Right renal cortex interstitium (tissue), 3 donors: ENCODE measurements around the gene SET. TPM values are rescaled to one million over a fixed set of nuclear protein-coding genes. Genes with fewer than 3 reads are reported as not detected.
A peak's percentile ranks its signal among the peaks of the same experiment; 100 is the strongest.
"Not testable (repeated sequence)": the region's sequence is repeated elsewhere in the genome, so short reads cannot be mapped to it uniquely, and the experiment has no call there.

Experiments
- DNase-seq, 3 donors: peaks; one replicate each; pipeline ENCODE4 v3.0.0-alpha.2; 2013; ENCODE audit warnings: low read depth in 3 of 3, low spot score in 2 of 3
- polyA plus RNA-seq, 3 donors: library from polyadenylated mRNA; unstranded; fragments of 120-200 nt; gene quantifications; one replicate each; pipeline ENCODE4 v1.2.1, GENCODE V29; 2013; ENCODE audit not compliant: insufficient read length in 3 of 3

The SET gene, protein sequence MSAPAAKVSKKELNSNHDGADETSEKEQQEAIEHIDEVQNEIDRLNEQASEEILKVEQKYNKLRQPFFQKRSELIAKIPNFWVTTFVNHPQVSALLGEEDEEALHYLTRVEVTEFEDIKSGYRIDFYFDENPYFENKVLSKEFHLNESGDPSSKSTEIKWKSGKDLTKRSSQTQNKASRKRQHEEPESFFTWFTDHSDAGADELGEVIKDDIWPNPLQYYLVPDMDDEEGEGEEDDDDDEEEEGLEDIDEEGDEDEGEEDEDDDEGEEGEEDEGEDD
- polyA plus RNA-seq, result 100 to 1,000 TPM; 701 to 773 (median 755) TPM

DNA sequence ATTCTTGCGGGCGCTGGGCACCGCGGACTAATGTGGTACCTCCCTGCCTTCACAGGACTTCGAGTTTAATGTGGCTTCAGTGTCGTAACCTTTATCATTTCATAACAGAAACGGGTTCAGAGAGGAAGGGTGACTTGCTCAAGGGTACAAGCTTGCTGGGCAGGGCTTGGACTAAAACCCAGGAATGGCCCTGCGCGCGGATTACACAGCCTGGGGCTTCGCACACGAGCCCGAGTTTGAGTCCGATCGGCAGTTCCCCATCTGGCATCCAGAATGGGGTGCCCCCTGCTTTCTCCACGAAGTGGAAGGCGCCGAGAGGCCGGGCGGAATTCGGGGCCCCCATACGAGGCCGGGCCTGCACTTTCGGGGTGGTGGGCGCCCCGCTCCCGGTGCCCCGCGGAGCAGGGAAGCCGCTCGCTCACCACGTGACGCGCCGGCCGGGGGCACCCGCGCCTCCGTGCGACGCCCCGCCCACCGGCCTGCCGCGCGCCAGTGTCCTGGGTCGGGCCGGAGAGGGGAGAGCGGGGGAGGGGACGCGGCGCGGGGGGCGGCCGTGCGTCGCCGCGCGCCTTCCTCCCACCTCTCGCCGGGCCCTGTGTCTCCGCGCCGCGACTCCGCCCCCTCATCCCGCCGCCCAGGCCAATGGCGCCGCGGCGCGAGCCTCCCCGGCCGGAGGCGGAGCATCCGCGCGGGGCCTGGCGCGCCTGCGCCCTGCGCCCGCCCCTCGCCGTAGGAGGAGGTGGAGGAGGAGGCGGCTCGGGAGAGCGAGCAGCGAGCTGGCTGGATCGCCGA, at the start of gene SET:
TSS of gene SET (plus strand) at position 722 of the 792 bp plus-strand sequence. CDS start 361 bp downstream, outside the sequence.
- peak in 2 of 3 donors; percentile 86 to 90 for DNase-seq

DNA sequence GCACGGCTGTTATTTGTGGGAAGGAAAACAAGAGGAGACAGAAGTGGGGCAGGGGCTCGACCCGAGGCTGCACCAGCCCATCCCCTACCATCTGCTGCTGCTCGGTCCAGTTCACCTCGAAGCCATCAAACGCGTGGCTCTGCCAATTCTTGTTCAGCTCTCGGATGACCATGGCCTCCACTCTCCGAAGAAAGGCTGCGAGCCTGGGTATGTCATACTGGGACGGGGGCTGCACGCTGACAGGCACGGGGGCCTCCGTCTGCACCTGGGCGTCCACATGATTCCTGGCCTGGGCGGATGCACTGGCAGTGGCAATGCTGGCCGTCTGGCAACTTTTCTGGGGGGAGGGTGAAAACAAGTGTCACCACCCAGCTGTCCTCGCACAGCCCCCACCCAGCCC, 48.4 kb upstream of the SET start:
- DNase-seq, result no peak

DNA sequence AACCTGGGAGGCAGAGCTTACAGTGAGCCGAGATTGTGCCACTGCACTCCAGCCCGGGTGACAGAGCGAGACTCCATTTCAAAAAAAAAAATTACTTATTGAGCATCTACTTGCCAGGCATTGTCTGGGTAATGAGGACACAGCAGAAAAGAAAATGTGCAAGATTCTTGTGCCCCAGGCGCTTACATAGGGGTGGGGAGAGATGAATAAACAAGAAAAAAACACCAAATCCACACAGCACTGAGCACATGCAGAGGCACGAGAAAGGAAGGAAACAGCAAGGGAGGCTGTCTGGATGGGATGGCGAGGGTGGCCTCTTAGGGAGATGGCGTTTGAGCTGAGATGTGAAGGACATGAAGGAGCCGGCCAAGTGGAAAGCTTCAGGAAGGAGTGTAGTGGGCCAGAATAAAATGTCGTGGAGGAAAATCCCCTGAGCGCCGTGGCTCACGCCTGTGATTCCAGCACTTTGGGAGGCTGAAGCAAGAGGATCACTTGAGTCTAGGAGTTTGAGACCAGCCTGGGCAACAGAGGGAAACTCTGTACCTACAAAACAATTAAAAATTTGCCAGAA, 46.3 kb upstream of the SET start:
- no peak for DNase-seq

DNA sequence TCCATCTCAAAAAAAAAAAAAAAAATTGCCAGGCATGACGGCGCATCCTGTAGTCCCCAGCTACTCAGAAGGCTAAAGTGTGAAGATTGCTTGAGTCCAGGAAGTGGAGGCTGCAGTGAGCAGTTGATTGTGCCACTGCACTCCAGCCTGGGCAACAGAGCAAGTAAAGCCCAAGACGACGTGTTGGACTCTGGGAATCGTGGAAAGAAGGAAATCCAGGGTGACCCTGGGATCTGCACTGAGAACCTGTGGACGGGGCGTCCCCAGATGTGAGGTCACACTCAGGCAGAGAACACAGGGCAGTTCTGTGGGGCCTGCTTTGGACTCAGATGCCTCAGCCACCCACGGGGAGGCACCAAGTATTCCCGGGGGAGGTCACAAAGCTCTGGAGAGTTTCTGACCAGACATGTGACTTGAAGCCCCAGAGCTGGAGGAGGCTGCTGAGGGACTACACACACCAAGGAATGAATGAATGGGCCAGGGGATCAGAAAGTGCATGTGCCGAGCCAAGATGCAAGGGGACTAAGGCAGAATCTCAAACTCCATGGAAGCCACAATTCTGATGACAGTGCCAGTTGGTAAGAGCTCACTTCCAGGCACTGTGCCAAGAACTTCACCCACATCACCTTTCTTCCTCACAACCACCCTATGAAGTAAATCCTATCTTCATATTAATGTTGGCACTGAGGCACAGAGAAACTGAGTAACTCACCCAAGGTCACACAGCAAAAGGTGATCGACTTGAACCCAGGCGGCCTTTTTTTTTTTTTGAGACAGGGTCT, 45.3 kb upstream of the SET start:
- no peak for DNase-seq

DNA sequence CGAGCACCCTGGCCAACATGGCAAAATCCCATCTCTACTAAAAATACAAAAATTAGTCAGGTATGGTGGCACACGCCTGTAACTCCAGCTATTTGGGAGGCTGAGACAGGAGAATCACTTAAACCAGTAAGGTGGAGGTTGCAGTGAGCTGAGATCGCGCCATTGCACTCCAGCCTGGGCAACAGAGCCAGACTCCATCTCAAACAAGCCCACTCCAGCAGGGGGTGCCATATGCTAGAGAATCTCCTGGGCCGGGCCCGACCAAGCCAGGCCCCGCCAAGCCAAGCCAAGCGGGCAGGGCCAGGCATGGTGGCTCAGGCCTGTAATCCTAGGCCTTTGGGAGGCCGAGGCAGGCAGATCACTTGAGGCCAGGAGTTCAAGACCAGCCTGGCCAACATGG, 40.8 kb upstream of the SET start:
- DNase-seq, result not testable (repeated sequence)

DNA sequence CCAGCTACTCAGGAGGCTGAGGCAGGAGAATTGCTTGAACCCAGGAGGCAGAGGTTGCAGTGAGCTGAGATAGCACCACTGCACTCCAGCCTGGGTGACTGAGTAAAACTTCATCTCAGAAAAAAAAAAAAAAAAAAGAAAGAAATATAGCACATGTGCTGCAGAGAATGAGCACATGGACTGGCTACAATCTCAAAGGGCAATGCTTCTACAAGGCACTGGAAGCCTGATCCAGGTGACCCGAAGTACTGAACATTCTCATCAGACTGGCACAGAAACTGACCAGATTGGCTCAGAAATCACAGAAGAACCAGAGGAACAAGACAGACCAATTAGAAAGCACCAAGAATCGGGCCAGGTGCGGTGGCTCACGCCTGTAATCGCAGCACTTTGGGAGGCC, 37.2 kb upstream of the SET start:
- DNase-seq, result no peak

DNA sequence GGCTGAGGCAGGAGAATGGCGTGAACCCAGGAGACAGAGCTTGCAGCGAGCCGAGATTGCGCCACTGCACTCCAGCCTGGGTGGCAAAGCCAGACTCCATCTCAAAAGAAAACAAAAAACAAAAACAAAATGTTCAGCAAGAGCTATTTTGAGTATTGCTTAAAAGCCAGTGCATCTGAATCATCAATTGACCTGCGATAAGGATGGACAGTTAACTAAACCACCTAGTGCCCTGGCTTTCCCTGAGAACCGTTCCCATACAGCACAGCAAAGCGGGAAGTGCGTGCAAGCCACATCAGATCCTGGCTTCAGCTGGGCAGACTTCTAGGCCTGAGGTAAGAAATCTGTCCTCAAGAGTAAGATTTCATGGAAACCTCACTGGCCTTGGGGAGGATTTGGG, 35.1 kb upstream of the SET start:
- no peak for DNase-seq

DNA sequence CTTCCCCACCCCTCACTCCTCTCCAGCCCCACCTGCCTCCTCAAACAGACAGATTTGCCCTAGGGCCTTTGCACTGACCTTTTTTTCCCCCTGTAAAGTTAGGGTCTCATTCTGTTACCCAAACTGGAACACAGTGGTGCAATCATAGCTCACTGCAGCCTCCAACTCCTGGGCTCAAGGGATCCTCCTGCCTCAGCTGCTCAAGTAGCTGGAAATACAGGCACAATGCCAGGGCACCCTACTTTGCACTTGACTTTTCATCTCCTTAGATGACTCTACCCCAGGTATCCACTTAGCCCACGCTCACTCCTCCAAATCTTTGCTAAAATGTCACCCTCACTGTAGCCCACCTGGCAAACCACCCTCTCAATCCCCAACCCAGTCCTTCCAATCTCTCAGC, 34.5 kb upstream of the SET start:
- DNase-seq, result no peak

DNA sequence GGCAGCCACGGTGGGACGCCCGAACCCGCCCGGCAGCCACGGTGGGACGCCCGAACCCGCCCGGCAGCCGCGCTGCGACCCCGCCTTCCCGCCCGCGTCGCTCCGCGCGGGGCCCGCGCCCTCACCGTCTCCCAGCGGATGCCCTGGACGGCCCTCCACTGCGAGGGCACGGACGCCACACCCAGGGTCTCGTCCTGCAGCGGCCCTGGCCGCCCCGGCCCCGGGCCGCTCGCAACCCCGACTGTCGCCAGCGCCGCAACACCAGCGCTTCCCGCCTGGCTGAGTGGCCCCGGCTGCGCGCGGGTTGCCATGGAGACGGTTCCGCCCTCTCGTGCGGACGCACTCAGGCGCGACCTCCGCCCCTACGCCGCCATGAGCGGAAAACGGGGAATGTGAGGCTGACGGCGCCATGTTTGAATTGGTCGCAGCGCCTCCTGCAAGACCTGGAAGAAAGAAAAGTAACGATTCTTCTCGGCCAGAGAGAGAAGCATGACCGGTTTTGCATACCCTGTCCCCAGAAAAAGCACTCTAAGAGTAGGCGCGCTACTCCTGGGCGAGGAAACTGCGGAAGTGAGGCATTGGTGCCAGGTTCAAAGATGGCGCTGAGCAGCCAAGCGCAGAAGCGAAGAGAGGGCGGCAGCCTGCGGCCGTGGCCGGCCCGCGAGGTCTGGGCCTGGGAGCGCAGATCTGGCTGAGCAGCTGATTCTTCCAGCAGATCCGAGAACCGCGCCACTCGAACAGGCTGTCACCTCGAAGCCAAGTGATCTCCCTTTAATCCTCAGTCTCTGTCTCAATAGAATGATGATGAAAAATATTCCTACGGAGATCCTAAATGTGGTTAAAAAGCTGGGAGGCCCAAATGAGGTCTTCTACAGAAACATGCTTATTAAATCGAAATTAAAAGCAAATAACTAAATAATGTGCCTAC, 32.3 kb upstream of the SET start, which contains the start of gene DYNC2I2:
TSS of gene DYNC2I2 (minus strand) at position 432 of the 928 bp plus-strand sequence. CDS start at position 311, 121 bp downstream.
- peak; percentile 86 to 93 (median 87) for DNase-seq

DNA sequence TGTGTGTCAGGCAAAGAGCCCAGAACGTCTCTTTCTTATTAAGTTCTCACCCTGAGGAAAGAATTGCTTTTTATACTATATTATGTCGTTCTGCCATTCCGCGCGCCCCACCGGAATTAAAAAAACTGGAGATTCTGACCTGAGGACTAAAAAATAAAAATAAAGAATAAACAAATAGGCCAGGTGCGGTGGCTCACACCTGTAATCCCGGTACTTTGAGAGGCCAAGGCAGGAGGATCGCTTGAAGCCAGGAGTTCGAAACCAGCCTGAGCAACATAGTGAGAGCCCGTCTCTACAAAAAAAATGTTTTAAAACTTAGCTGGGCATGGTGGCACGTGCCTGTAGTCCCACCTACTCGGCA, 31.7 kb upstream of the SET start:
- no peak for DNase-seq

DNA sequence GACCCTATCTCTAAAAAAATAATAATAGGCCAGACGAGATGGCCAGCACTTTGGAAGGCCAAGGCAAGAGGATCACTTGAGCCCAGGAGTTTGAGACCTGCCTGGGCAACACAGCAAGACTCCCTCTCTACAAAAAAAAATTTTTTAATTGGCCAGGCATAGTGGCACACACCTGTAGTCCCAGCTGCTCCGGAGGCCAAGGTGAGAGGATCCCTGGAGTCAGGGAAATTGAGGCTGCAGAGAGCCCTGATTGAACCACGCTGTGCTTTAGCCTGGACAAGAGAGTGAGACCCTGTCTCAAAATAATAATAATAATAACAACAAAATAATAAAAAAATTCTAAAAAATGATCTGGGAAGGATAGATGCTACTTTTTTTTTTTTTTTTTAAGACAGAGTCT, 31.2 kb upstream of the SET start:
- DNase-seq, result no peak

DNA sequence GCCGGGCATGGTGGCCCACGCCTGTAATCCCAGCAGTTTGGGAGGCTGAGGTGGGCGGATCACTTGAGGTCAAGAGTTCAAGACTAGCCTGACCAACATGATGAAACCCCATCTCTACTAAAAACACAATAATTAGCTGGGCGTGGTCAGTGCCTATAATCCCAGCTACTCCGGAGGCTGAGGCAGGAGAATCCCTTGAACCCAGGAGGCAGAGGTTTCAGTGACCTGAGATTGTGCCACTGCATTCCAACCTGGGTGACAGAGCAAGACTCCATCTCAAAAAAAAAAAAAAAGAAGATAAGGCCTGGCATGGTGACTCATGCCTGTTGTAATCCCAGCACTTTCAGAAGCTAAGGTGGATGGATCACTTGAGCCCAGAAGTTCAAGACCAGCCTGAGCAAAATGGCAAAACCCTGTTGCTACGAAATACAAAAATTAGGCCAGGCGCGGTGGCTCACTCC, 22.5 kb upstream of the SET start:
- not testable (repeated sequence) for DNase-seq

DNA sequence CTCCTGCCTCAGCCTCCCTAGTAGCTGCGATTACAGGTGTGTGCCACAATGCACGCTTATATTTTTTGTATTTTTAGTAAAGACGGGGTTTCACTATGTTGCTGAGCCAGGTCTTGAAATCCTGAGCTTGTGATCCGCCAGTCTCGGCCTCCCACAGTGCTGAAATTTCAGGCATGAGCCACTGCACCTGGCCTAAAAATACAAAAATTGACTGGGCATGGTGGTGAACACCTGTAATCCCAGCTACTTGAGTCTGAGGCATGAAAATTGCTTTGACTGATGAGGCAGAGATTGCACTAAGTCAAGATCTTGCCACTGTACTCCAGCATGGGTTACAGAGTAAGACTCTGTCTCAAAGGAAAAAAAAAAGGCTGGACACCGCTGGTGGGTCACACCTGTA, 19.2 kb upstream of the SET start:
- no peak for DNase-seq

DNA sequence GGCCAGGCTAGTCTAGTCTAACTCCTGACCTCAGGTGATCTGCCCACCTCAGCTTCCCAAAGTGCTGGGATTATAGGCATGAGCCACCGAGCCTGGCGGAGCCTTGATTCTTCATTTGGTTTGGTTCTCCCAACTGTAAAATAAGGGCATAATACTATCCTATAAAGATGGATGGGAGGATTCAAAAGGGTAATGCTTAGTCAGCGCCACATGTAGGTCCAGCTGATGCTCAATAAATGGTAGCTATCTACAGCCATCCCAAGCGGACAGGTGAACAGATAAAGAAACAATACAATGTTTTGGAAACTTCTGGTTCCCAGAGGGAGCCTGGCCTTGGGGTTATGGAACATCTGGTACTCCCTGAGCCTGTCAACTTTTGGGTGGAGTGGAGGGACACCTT, 13.6 kb upstream of the SET start:
- DNase-seq, result no peak

DNA sequence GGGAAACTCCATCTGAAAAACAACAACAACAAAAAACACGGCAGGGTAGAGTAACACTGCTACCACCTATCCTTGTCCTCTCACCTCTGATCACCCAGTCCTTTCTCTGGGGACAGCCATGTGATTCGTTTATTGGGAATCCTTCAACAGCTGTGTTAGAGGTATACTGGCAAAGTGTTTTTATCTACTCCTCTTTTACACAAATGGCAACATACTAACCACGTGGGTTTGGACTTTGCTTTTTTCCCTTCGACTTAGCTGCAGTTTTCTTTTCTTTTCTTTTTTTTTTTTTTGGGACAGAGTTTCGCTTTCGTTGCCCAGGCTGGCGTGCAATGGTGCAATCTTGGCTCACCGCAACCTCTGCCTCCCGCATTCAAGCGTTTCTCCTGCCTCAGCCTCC, 11.2 kb upstream of the SET start:
- no peak for DNase-seq

DNA sequence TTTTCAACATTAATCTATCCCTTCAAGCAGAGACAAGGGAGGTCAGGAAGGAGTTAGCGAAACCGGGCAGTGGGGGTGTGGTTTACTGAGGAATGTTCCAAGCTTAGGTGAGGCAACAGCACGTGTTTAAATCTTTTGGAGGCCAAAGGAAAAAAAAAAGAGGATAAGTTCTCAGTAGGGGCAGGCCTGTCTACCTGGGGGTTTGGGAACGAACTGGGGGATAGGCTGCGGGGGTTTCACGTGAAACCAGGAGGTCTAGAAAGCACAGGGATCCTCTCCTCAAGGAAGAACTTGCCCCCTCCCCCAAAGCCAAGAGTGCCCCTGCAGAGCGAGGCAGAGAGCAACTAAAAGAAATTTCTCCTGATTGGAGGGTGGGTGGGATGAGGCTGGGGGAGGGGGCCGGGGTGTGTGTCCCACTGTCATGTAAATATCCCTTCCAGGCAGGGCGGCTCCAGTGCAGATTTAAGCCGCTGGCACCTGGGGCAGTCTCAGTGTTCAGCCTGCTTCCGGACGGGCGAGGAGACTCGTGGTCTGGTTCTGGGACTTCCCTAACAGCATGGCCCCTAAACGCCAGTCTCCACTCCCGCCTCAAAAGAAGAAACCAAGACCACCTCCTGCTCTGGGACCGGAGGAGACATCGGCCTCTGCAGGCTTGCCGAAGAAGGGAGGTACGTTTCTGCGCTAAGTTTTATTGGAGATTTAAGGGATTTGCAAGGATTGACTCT, 5.5 kb upstream of the SET start:
- DNase-seq, result no peak

DNA sequence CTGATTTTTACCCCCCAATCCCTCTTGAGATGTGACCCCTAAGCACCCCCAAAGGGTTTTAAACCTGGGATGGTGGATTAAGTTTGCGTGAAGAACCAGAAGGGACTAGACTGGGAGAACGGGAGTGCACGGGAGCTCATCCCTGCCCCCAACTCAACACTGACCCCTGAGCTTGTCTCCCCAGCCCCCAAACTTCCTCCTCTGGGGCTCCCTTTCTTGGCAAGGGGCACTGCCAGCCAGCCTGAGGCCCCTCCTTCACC, 5.0 kb upstream of the SET start:
- no peak for DNase-seq

DNA sequence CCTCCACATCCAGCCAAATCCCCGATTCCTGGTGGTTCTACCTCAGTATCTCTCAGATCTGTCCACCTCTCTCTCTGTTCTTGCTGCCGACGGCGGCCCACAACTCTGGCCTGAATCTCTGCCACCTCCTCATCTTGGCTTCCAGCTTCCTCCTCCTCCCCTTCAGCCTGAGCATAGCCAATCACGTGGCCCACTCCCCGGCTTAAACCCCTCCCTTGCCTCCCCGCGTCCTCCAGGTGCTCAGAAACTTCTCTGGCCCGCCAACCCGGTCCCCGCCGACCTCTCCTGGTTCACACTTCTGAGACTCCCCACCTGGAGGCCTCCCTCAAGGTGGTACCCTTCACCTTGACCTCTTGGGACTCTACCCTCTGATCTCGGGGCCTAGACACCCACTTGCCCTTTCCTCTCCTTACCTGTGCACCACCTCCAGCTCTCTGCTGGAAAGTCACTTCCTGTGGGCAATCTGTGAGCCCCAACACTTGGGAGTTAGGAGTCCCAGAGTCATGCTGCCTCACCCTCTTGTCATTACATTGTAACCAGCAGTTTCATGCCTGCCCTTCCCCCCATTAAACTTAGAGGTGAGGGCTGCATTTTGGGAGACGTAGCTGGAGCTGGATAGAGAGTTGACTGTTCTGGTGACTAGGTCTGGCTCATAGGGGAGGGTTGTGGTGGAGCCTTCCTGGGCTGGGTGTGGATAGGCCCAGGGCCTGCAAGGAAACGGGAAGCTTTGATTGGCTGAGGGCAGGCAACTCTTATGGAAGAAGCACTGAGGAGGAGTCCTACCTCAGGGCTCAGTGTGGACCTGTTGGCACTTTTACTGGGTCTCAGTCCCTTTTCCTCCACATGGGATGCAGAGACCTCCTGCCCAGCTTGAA, 4.5 kb upstream of the SET start:
- no peak for DNase-seq
